ENCODE data around the gene TPST2. TPM values are rescaled to one million over a fixed set of nuclear protein-coding genes. Genes with fewer than 3 reads are reported as not detected.

Gene TPST2
- total RNA-seq, 1 experiment from 2014 or later = 8.2 TPM

DNA sequence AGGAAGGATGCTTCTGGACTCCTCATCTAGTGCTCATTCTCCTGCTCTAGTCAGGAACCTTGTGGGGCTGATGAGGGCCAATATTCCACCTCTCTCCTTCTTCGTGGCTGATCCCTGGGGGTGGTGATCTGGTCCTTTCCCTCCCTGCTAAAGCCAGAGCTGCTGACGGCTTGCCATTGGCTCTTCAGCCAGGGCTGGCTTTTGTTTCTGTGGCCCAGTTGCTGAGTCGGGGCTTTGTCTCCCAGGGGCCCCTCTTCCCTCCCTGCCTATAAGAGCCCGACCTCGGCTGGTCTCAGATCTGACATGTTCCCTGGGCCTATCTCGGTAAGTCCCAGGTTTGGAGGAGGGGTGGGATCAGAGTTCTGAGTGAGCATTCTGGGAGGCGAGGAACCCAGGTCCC lies 31.7 kb upstream of the TPST2 start, which contains the start of gene CRYBA4:
CRYBA4 (plus strand) TSS at position 301 of the 400 bp plus-strand sequence. CDS start 634 bp downstream, outside the sequence.
- no peaks in the 10 kb centered on the region for H3K9me3 ChIP-seq (ENCODE audit: low read depth, low read length, poor library complexity, severe bottlenecking)

DNA sequence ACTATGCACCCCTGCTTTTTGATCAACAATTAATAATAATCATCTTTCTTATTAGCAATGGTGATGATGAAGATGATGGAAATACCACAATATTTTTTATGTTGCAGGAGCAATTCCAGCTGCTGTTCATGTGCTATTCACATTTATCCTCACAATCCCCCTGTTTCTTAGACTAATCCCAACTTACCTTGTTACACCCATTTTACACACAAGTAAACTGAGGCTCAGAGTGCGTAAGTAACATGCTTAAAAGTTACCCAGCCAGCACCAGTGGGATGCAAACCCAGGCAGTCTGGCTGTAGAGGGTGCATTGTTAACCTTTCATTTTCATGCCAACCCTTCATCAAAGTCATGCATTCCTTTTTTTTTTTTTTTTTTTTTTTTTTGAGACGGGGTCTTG lies 30.3 kb upstream of the TPST2 start:
- no peak overlapping the region for H3K4me3 ChIP-seq (ENCODE audit: low read depth, low read length, poor library complexity, severe bottlenecking)
- no peaks in the 10 kb centered on the region for H3K36me3 ChIP-seq (ENCODE audit: insufficient read depth, low read length, poor library complexity, severe bottlenecking)
- intact Hi-C loops (cut with micrococcal nuclease; ENCODE audit: unreplicated experiment) = no loop called here
- H3K9me3 ChIP-seq (ENCODE audit: low read depth, low read length, poor library complexity, severe bottlenecking) = no peaks in the 10 kb centered on the region
- BruUV-seq (replicated peaks) = no TSS peak
- H3K27me3 ChIP-seq (replicated peaks; ENCODE audit: insufficient read depth, low read depth, low read length, poor library complexity) = no peaks in the 10 kb centered on the region
- CTCF ChIA-PET = no interaction called here
- no peaks in the 10 kb centered on the region for H3K4me1 ChIP-seq (ENCODE audit: insufficient read depth, low read length, poor library complexity, severe bottlenecking)
- DNase-seq (ENCODE audit: low spot score) = no peak
- no peak overlapping the region for H3K27ac ChIP-seq (ENCODE audit: low read depth, low read length, poor library complexity, severe bottlenecking)
- POLR2A ChIA-PET (ENCODE audit: low non-redundant PET) = no interaction called here
- TF ChIP-seq EZH2 (IDR thresholded peaks at IDR 0.05; ENCODE audit: borderline replicate concordance, low read depth, low read length, poor library complexity, severe bottlenecking) = no peak
- TF ChIP-seq, protein P1, sequence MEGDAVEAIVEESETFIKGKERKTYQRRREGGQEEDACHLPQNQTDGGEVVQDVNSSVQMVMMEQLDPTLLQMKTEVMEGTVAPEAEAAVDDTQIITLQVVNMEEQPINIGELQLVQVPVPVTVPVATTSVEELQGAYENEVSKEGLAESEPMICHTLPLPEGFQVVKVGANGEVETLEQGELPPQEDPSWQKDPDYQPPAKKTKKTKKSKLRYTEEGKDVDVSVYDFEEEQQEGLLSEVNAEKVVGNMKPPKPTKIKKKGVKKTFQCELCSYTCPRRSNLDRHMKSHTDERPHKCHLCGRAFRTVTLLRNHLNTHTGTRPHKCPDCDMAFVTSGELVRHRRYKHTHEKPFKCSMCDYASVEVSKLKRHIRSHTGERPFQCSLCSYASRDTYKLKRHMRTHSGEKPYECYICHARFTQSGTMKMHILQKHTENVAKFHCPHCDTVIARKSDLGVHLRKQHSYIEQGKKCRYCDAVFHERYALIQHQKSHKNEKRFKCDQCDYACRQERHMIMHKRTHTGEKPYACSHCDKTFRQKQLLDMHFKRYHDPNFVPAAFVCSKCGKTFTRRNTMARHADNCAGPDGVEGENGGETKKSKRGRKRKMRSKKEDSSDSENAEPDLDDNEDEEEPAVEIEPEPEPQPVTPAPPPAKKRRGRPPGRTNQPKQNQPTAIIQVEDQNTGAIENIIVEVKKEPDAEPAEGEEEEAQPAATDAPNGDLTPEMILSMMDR (conservative IDR thresholded peaks at IDR 0.05; ENCODE audit: low read depth, low read length) = no peak

More for the DNA sequence above, 31.7 kb upstream of the TPST2 start, which contains the start of gene CRYBA4:
- CTCF ChIA-PET = no interaction called here
- no peaks in the 10 kb centered on the region for H3K4me1 ChIP-seq (ENCODE audit: insufficient read depth, low read length, poor library complexity, severe bottlenecking)
- intact Hi-C loops (cut with micrococcal nuclease; ENCODE audit: unreplicated experiment) = no loop called here
- H3K36me3 ChIP-seq (ENCODE audit: insufficient read depth, low read length, poor library complexity, severe bottlenecking) = no peaks in the 10 kb centered on the region
- TF ChIP-seq, protein P1 (conservative IDR thresholded peaks at IDR 0.05; ENCODE audit: low read depth, low read length) = no peak
- TF ChIP-seq EZH2 (IDR thresholded peaks at IDR 0.05; ENCODE audit: borderline replicate concordance, low read depth, low read length, poor library complexity, severe bottlenecking) = no peak
- no peak for DNase-seq (ENCODE audit: low spot score)
- H3K27me3 ChIP-seq (replicated peaks; ENCODE audit: insufficient read depth, low read depth, low read length, poor library complexity) = no peaks in the 10 kb centered on the region
- POLR2A ChIA-PET (ENCODE audit: low non-redundant PET) = interaction anchor here (0.6 kb wide), 1 partner anchor 61 kb away, joined by 4 read pairs; no protein-coding TSS in a partner anchor
- no peak within 1 kb of the TSS for H3K4me3 ChIP-seq (ENCODE audit: low read depth, low read length, poor library complexity, severe bottlenecking)
- no peak within 1 kb of the TSS for H3K27ac ChIP-seq (ENCODE audit: low read depth, low read length, poor library complexity, severe bottlenecking)
- no TSS peak for BruUV-seq (replicated peaks)

DNA sequence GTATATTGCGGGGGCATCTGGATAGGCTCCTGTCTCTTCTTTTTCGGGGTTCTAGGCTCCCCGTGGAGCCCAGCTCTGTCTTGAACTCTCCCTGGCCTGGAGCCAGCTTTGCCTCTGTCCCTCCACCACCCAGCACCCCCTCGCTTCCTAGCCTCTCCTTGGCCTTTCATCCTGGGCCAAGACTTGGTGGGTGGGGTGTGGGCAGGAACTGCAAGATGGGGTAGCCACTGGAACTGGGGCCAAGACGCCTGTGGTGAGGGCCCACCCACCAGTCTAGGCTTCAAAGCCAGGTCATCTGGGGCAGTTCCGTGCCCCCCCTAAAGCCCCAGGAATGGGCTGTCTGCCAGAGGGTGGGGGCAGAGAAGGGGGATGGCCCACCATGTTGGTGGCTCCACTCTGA lies 29.6 kb upstream of the TPST2 start:
- no peak overlapping the region for H3K27ac ChIP-seq (ENCODE audit: low read depth, low read length, poor library complexity, severe bottlenecking)
- ChIA-PET CTCF (no interaction called here), POLR2A (ENCODE audit: low non-redundant PET) (no interaction called here)
- H3K4me1 ChIP-seq (ENCODE audit: insufficient read depth, low read length, poor library complexity, severe bottlenecking) = no peaks in the 10 kb centered on the region
- no TSS peak for BruUV-seq (replicated peaks)
- no peak overlapping the region for H3K4me3 ChIP-seq (ENCODE audit: low read depth, low read length, poor library complexity, severe bottlenecking)
- DNase-seq (ENCODE audit: low spot score) = no peak
- intact Hi-C loops (cut with micrococcal nuclease; ENCODE audit: unreplicated experiment) = no loop called here
- H3K9me3 ChIP-seq (ENCODE audit: low read depth, low read length, poor library complexity, severe bottlenecking) = no peaks in the 10 kb centered on the region
- TF ChIP-seq, protein P1 (conservative IDR thresholded peaks at IDR 0.05; ENCODE audit: low read depth, low read length) = no peak
- TF ChIP-seq EZH2 (IDR thresholded peaks at IDR 0.05; ENCODE audit: borderline replicate concordance, low read depth, low read length, poor library complexity, severe bottlenecking) = no peak
- H3K36me3 ChIP-seq (ENCODE audit: insufficient read depth, low read length, poor library complexity, severe bottlenecking) = no peaks in the 10 kb centered on the region
- H3K27me3 ChIP-seq (replicated peaks; ENCODE audit: insufficient read depth, low read depth, low read length, poor library complexity) = no peaks in the 10 kb centered on the region

Measured in A673 (cell line).